ENCODE measurements around the gene INTS4. TPM values are rescaled to one million over a fixed set of nuclear protein-coding genes. Genes with fewer than 3 reads are reported as not detected.
"Not testable (repeated sequence)": the region's sequence is repeated elsewhere in the genome, so short reads cannot be mapped to it uniquely, and the experiment has no call there.

Gene INTS4, protein sequence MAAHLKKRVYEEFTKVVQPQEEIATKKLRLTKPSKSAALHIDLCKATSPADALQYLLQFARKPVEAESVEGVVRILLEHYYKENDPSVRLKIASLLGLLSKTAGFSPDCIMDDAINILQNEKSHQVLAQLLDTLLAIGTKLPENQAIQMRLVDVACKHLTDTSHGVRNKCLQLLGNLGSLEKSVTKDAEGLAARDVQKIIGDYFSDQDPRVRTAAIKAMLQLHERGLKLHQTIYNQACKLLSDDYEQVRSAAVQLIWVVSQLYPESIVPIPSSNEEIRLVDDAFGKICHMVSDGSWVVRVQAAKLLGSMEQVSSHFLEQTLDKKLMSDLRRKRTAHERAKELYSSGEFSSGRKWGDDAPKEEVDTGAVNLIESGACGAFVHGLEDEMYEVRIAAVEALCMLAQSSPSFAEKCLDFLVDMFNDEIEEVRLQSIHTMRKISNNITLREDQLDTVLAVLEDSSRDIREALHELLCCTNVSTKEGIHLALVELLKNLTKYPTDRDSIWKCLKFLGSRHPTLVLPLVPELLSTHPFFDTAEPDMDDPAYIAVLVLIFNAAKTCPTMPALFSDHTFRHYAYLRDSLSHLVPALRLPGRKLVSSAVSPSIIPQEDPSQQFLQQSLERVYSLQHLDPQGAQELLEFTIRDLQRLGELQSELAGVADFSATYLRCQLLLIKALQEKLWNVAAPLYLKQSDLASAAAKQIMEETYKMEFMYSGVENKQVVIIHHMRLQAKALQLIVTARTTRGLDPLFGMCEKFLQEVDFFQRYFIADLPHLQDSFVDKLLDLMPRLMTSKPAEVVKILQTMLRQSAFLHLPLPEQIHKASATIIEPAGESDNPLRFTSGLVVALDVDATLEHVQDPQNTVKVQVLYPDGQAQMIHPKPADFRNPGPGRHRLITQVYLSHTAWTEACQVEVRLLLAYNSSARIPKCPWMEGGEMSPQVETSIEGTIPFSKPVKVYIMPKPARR
- polyA plus RNA-seq (2013, experiment 1 of 2) = 15.8 TPM
- polyA plus RNA-seq (2013, experiment 2 of 2) = 15.7 TPM

DNA sequence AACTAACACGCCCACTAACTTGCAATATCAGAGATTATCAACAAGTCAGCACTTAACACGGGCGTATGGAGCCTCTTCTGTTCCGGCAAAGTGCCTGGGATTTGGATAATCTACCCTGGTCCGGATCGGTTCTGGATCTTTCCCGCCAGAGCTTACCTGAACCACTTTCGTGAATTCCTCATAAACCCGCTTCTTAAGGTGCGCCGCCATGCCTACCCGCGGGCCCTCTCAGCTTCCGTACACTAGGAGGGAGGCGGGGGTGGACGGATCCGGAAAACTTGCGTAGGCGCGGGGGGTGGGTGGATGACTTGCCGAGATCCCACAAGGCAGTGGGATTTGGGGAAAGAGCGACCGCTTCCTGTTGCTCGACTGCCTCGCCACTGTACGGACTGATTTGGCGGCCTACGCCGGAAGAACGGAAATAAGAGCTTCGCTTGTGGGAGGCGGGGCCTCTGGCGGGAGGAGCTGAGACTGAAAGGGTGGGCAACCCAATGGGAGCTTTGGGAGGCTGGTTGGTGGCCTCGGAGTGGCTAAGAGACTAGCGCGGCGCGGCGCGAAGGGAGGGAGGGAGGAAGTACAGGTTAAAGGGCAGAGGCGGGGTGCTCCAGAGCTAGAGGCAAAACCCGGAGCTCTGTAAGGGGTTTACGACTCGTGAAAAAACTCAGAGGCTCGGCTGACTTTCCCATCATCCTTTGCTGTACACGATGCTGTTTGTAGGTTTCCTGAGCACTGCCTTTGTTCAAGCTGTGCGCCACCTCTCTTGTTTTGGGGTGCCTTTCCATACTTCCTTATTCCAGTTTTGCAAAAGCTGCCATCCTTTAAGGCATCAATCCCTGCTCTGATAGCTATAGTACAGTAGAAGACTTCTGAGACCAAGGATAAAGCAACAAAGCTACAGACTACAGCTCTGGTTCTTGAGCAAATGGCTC lies at the start of gene INTS4:
Gene INTS4, minus strand, starts transcription at position 235 of the 929 bp plus-strand sequence. Its CDS starts 25 bp downstream, at position 210.
- WGBS = 1% methylated on average over 46 of the region's 47 CpGs
- Histone ChIP-seq H2BK5ac (ENCODE audit: low read depth, low read length, poor library complexity, severe bottlenecking) (no peak within 1 kb of the TSS), H4K91ac (ENCODE audit: low read length) (no peak within 1 kb of the TSS), H2AFZ (ENCODE audit: low read depth, low read length) (peak within 1 kb of the TSS; percentile 73), H2AK5ac (ENCODE audit: low read length, severe bottlenecking) (peak within 1 kb of the TSS; percentile 26), H2BK120ac (ENCODE audit: low read depth, low read length) (no peak within 1 kb of the TSS), H3K14ac (ENCODE audit: low read length in 2 of 2) (no peak within 1 kb of the TSS), H3K27me3 (ENCODE audit: control insufficient read depth in 1 of 2, insufficient read depth in 1 of 2, low read length in 2 of 2) (no peaks in the 10 kb centered on the region), H4K8ac (ENCODE audit: low read length) (peak within 1 kb of the TSS; percentile 83), H3K4me3 (ENCODE audit: insufficient read depth in 1 of 2, low read depth in 1 of 2, low read length in 2 of 2) (peak within 1 kb of the TSS; percentile 56 to 88), H3K79me1 (replicated peaks; ENCODE audit: low read length, poor library complexity, severe bottlenecking) (peaks cover 19% of the 10 kb centered on the region), H3K18ac (ENCODE audit: low read depth in 1 of 2, low read length in 2 of 2) (peak within 1 kb of the TSS; percentile 3 to 73), H2BK15ac (ENCODE audit: low read depth, poor library complexity, severe bottlenecking) (peak within 1 kb of the TSS; percentile 68), H3K23ac (ENCODE audit: low read length in 2 of 2) (no peak within 1 kb of the TSS), H3K4me1 (ENCODE audit: control insufficient read depth, insufficient read depth, low read depth, low read length) (no peaks in the 10 kb centered on the region), H3K36me3 (ENCODE audit: control insufficient read depth in 1 of 2, insufficient read depth in 2 of 2, low read depth in 1 of 2, low read length in 2 of 2) (peaks cover 9 to 20% of the 10 kb centered on the region in 2 experiments), H3K9me3 (ENCODE audit: control insufficient read depth, low read length) (no peaks in the 10 kb centered on the region), H3K9ac (ENCODE audit: low read length) (peak within 1 kb of the TSS; percentile 95), H3K4ac (ENCODE audit: low read depth in 1 of 2, low read length in 2 of 2) (peak within 1 kb of the TSS; percentile 42 to 61), H3K27ac (ENCODE audit: low read length, poor library complexity, severe bottlenecking) (peak within 1 kb of the TSS; percentile 86), H3K4me2 (ENCODE audit: low read length, poor library complexity, severe bottlenecking) (peak within 1 kb of the TSS; percentile 86), H2BK12ac (ENCODE audit: low read length in 2 of 2) (peak within 1 kb of the TSS in 1 of 2 experiments; percentile 43)
- peak; percentile 100 for DNase-seq

DNA sequence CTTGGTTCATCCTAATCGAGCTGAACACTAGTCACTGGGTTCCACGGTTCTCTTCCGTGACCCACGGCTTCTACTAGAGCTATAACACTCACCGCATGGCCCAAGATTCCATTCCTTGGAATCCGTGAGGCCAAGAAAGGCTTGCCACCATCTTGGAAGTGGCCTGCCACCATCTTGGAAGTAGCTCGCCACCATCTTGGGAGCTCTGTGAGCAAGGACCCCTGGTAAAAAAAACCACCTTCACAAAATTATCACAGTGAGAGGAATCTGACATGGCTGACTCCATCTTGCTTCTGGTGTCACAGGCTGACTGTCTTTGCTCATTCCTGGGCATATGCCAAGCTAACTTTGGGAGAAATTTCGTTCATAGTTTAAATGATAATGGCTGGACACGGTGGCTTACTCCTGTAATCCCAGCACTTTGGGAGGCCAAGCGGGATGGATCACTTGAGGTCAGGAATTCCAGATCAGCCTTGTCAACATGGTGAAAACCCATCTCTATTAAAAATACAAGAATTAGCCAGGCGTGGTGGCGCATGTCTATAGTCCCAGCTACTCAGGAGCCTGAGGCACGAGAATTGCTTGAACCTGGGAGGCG lies 47.5 kb upstream of the INTS4 start:
- H2AFZ ChIP-seq (ENCODE audit: low read depth, low read length) = no peak overlapping the region
- no peak overlapping the region for H3K14ac ChIP-seq (ENCODE audit: low read length in 2 of 2)
- peak overlapping the region; percentile 70 for H4K91ac ChIP-seq (ENCODE audit: low read length)
- H3K4me3 ChIP-seq (ENCODE audit: insufficient read depth in 1 of 2, low read depth in 1 of 2, low read length in 2 of 2) = no peak overlapping the region
- no peak overlapping the region for H3K27ac ChIP-seq (ENCODE audit: low read length, poor library complexity, severe bottlenecking)
- no peak for DNase-seq
- H3K36me3 ChIP-seq (ENCODE audit: control insufficient read depth in 1 of 2, insufficient read depth in 2 of 2, low read depth in 1 of 2, low read length in 2 of 2) = no peaks in the 10 kb centered on the region
- H2BK12ac ChIP-seq (ENCODE audit: low read length in 2 of 2) = peak overlapping the region in 1 of 2 experiments; percentile 56
- WGBS = 96% methylated on average over 14 of the region's 14 CpGs
- no peak overlapping the region for H2BK15ac ChIP-seq (ENCODE audit: low read depth, poor library complexity, severe bottlenecking)
- H3K9ac ChIP-seq (ENCODE audit: low read length) = no peak overlapping the region
- H3K18ac ChIP-seq (ENCODE audit: low read depth in 1 of 2, low read length in 2 of 2) = peak overlapping the region in 1 of 2 experiments; percentile 5
- H3K4me1 ChIP-seq (ENCODE audit: control insufficient read depth, insufficient read depth, low read depth, low read length) = peaks cover 16% of the 10 kb centered on the region
- H3K23ac ChIP-seq (ENCODE audit: low read length in 2 of 2) = no peak overlapping the region
- no peaks in the 10 kb centered on the region for H3K9me3 ChIP-seq (ENCODE audit: control insufficient read depth, low read length)
- H2AK5ac ChIP-seq (ENCODE audit: low read length, severe bottlenecking) = peak overlapping the region; percentile 3
- H3K27me3 ChIP-seq (ENCODE audit: control insufficient read depth in 1 of 2, insufficient read depth in 1 of 2, low read length in 2 of 2) = no peaks in the 10 kb centered on the region
- no peaks in the 10 kb centered on the region for H3K79me1 ChIP-seq (replicated peaks; ENCODE audit: low read length, poor library complexity, severe bottlenecking)
- H3K4ac ChIP-seq (ENCODE audit: low read depth in 1 of 2, low read length in 2 of 2) = peak overlapping the region in 1 of 2 experiments; percentile 17
- H2BK120ac ChIP-seq (ENCODE audit: low read depth, low read length) = peak overlapping the region; percentile 27
- H2BK5ac ChIP-seq (ENCODE audit: low read depth, low read length, poor library complexity, severe bottlenecking) = no peak overlapping the region
- no peak overlapping the region for H3K4me2 ChIP-seq (ENCODE audit: low read length, poor library complexity, severe bottlenecking)
- H4K8ac ChIP-seq (ENCODE audit: low read length) = no peak overlapping the region

DNA sequence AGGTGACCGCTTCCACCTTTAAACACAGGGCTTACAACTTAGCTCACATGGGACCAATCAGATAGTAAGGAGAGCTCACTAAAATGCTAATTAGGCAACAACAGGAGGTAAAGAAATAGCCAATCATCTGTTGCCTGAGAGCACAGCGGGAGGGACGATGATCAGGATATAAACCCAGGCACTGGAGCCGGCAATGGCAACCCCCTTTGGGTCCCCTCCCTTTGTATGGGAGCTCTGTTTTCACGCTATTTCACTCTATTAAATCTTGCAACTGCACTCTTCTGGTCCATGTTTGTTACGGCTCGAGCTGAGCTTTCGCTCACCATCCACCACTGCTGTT lies 46.9 kb upstream of the INTS4 start:
- H3K4me3 ChIP-seq (ENCODE audit: insufficient read depth in 1 of 2, low read depth in 1 of 2, low read length in 2 of 2); H2BK5ac ChIP-seq (ENCODE audit: low read depth, low read length, poor library complexity, severe bottlenecking); H3K27me3 ChIP-seq (ENCODE audit: control insufficient read depth in 1 of 2, insufficient read depth in 1 of 2, low read length in 2 of 2); H3K4ac ChIP-seq (ENCODE audit: low read depth in 1 of 2, low read length in 2 of 2); DNase-seq; H3K36me3 ChIP-seq (ENCODE audit: control insufficient read depth in 1 of 2, insufficient read depth in 2 of 2, low read depth in 1 of 2, low read length in 2 of 2); H2AK5ac ChIP-seq (ENCODE audit: low read length, severe bottlenecking); H3K79me1 ChIP-seq (replicated peaks; ENCODE audit: low read length, poor library complexity, severe bottlenecking); H2BK15ac ChIP-seq (ENCODE audit: low read depth, poor library complexity, severe bottlenecking); H3K27ac ChIP-seq (ENCODE audit: low read length, poor library complexity, severe bottlenecking); H3K4me2 ChIP-seq (ENCODE audit: low read length, poor library complexity, severe bottlenecking); H3K14ac ChIP-seq (ENCODE audit: low read length in 2 of 2); H3K23ac ChIP-seq (ENCODE audit: low read length in 2 of 2); H3K9me3 ChIP-seq (ENCODE audit: control insufficient read depth, low read length); H3K9ac ChIP-seq (ENCODE audit: low read length); H2AFZ ChIP-seq (ENCODE audit: low read depth, low read length): not testable (repeated sequence)
- H2BK12ac ChIP-seq (ENCODE audit: low read length in 2 of 2) = peak overlapping the region in 1 of 2 experiments; percentile 73
- peak overlapping the region; percentile 27 for H2BK120ac ChIP-seq (ENCODE audit: low read depth, low read length)
- H3K4me1 ChIP-seq (ENCODE audit: control insufficient read depth, insufficient read depth, low read depth, low read length) = peaks cover 15% of the 10 kb centered on the region
- H4K91ac ChIP-seq (ENCODE audit: low read length) = peak overlapping the region; percentile 70
- WGBS = 97% methylated on average over 8 of the region's 8 CpGs
- peak overlapping the region in 1 of 2 experiments; percentile 5 for H3K18ac ChIP-seq (ENCODE audit: low read depth in 1 of 2, low read length in 2 of 2)
- H4K8ac ChIP-seq (ENCODE audit: low read length) = peak overlapping the region; percentile 99

All from mesenchymal stem cell (in vitro differentiated cells and primary cell).